ENCODE results near the gene EXOSC1. TPM values are rescaled to one million over a fixed set of nuclear protein-coding genes. Genes with fewer than 3 reads are reported as not detected.

EXOSC1 gene
- total and polyA plus RNA-seq, 2 of the 13 experiments (the other 11 are each of a cell fraction or from before 2014, with no cell fraction given) = 36.3 to 39.9 TPM

DNA sequence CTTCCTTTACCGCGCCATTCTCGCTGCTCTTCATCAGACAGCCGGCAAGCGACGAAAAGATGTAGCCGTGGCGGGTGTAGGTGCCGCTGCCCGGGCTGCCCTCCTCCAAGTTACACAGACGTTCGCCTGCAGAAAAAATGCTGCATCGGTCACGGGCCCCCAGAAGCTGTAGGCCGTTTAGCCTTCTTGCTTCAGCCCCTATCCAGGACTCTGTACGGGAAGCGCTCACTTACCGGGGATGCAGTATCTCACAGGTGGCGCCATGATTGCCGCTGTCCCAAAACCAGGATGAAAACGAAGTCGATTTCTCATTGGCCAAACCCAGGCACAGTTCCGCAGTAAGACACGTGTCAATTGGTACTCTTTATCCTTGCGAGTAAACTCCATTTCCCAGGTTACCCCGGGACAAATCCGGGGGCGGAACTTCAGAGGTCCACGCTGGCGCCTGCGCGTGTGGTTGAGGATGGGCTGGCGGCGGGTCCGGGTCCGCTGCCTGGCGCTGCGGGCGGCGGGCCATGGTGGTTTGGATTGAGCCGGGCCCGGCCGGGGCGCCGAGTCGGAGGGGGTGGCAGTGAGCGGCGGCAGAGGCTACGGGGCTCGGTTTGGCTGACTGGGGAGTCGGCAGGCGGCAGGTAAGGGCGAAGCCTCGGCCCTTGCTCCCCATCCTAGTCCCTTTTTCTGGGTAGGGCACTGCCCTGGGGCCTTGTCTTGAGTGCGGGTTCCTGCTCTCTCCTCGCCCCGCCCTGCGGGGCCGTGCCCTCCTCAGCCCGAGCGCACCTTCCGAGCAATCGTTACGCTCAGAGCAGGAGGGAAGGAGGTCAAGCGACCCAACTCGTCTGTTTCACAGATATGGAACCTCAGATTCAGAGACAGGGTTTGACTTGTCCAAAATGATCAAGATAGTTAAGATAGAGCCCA lies at the start of gene EXOSC1, which contains the start of gene ZDHHC16 (continued):
- TF ChIP-seq, protein P1, sequence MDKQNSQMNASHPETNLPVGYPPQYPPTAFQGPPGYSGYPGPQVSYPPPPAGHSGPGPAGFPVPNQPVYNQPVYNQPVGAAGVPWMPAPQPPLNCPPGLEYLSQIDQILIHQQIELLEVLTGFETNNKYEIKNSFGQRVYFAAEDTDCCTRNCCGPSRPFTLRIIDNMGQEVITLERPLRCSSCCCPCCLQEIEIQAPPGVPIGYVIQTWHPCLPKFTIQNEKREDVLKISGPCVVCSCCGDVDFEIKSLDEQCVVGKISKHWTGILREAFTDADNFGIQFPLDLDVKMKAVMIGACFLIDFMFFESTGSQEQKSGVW (CRISPR knock-in tag; IDR thresholded peaks at IDR 0.05; ENCODE audit: borderline replicate concordance) = no peak
- peak; percentile 59 for TF ChIP-seq SUZ12 (IDR thresholded peaks at IDR 0.05; ENCODE audit: low read depth, low read length)
- no peak for TF ChIP-seq ZNF772 (CRISPR knock-in tag; IDR thresholded peaks at IDR 0.05)
- TF ChIP-seq, protein P2, sequence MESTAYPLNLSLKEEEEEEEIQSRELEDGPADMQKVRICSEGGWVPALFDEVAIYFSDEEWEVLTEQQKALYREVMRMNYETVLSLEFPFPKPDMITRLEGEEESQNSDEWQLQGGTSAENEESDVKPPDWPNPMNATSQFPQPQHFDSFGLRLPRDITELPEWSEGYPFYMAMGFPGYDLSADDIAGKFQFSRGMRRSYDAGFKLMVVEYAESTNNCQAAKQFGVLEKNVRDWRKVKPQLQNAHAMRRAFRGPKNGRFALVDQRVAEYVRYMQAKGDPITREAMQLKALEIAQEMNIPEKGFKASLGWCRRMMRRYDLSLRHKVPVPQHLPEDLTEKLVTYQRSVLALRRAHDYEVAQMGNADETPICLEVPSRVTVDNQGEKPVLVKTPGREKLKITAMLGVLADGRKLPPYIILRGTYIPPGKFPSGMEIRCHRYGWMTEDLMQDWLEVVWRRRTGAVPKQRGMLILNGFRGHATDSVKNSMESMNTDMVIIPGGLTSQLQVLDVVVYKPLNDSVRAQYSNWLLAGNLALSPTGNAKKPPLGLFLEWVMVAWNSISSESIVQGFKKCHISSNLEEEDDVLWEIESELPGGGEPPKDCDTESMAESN (CRISPR knock-in tag; conservative IDR thresholded peaks at IDR 0.05) = 0 out of 2 replicates have a peak, but pooled peaks have one; percentile 57
- no peak for TF ChIP-seq AGO1 (IDR thresholded peaks at IDR 0.05; ENCODE audit: low read depth, low read length, poor library complexity, severe bottlenecking)
- TF ChIP-seq CHD4 (IDR thresholded peaks at IDR 0.05; ENCODE audit: borderline replicate concordance, low read length) = no peak
- no peak for TF ChIP-seq RORA (CRISPR knock-in tag; IDR thresholded peaks at IDR 0.05)
- TF ChIP-seq ZNF737 (CRISPR knock-in tag; IDR thresholded peaks at IDR 0.05; ENCODE audit: borderline replicate concordance) = no peak
- TF ChIP-seq, protein P3, sequence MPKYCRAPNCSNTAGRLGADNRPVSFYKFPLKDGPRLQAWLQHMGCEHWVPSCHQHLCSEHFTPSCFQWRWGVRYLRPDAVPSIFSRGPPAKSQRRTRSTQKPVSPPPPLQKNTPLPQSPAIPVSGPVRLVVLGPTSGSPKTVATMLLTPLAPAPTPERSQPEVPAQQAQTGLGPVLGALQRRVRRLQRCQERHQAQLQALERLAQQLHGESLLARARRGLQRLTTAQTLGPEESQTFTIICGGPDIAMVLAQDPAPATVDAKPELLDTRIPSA (CRISPR knock-in tag; IDR thresholded peaks at IDR 0.05; ENCODE audit: borderline replicate concordance) = no peak
- TF ChIP-seq ZNF724P (CRISPR knock-in tag; IDR thresholded peaks at IDR 0.05; ENCODE audit: borderline replicate concordance) = 0 out of 2 replicates have a peak, but pooled peaks have one; percentile 25
- no peak for TF ChIP-seq ZNF460 (CRISPR knock-in tag; IDR thresholded peaks at IDR 0.05; ENCODE audit: borderline replicate concordance)
- no peak for TF ChIP-seq KLF11 (CRISPR knock-in tag; IDR thresholded peaks at IDR 0.05)
- TF ChIP-seq CREM (IDR thresholded peaks at IDR 0.05) = peak; percentile 87
- TF ChIP-seq CREM (CRISPR knock-in tag; IDR thresholded peaks at IDR 0.05) = no peak
- TF ChIP-seq JUN (CRISPR knock-in tag; IDR thresholded peaks at IDR 0.05) = no peak
- no peak for TF ChIP-seq ZNF530 (CRISPR knock-in tag; IDR thresholded peaks at IDR 0.05; ENCODE audit: low read depth)
- TF ChIP-seq ZBTB20 (CRISPR knock-in tag; IDR thresholded peaks at IDR 0.05; ENCODE audit: borderline replicate concordance, low read depth) = no peak
- TF ChIP-seq, protein P4, sequence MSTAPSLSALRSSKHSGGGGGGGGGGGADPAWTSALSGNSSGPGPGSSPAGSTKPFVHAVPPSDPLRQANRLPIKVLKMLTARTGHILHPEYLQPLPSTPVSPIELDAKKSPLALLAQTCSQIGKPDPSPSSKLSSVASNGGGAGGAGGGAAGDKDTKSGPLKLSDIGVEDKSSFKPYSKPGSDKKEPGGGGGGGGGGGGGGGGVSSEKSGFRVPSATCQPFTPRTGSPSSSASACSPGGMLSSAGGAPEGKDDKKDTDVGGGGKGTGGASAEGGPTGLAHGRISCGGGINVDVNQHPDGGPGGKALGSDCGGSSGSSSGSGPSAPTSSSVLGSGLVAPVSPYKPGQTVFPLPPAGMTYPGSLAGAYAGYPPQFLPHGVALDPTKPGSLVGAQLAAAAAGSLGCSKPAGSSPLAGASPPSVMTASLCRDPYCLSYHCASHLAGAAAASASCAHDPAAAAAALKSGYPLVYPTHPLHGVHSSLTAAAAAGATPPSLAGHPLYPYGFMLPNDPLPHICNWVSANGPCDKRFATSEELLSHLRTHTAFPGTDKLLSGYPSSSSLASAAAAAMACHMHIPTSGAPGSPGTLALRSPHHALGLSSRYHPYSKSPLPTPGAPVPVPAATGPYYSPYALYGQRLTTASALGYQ (CRISPR knock-in tag; IDR thresholded peaks at IDR 0.05) = no peak; the same call in none of the 2 replicates
- TF ChIP-seq RARA (CRISPR knock-in tag; IDR thresholded peaks at IDR 0.05) = peak; percentile 37; the same call in 1 of the 2 replicates
- TF ChIP-seq PBX2 (CRISPR knock-in tag; IDR thresholded peaks at IDR 0.05) = no peak
- TF ChIP-seq TRIM22 (IDR thresholded peaks at IDR 0.05) = no peak
- TF ChIP-seq IRF2 (CRISPR knock-in tag; IDR thresholded peaks at IDR 0.05) = peak; percentile 87

Measured in HepG2 (cell line).